ENCODE data around the gene DYNLRB2.
A peak's percentile ranks its signal among the peaks of the same experiment; 100 is the strongest.

DYNLRB2 gene

GRCh38 chr16:80526418-80527061 lies 14.3 kb upstream of the DYNLRB2 start:
- no peak overlapping the region for H3K4me3 ChIP-seq (replicated peaks; ENCODE audit: low read depth, low read length)
- DNase-seq (ENCODE audit: low read depth) = peak; percentile 76
- TF ChIP-seq CTCF (IDR thresholded peaks at IDR 0.05; ENCODE audit: low read length, missing control alignments) = peak; percentile 93

- TF ChIP-seq CTCF (IDR thresholded peaks at IDR 0.05; ENCODE audit: low read length, missing control alignments) = peak; percentile 58
- no peak overlapping the region for H3K4me3 ChIP-seq (replicated peaks; ENCODE audit: low read depth, low read length)
- DNase-seq (ENCODE audit: low read depth) = peak; percentile 39
Measured at GRCh38 chr16:80527297-80527696, 13.5 kb upstream of the DYNLRB2 start.

- H3K4me3 ChIP-seq (replicated peaks; ENCODE audit: low read depth, low read length) = no peak overlapping the region
- no peak for DNase-seq (ENCODE audit: low read depth)
- no peak for TF ChIP-seq CTCF (IDR thresholded peaks at IDR 0.05; ENCODE audit: low read length, missing control alignments)
Measured at GRCh38 chr16:80530479-80530878, 10.3 kb upstream of the DYNLRB2 start.

GRCh38 chr16:80536238-80536637 lies 4.6 kb upstream of the DYNLRB2 start:
- DNase-seq (ENCODE audit: low read depth) = no peak
- no peak for TF ChIP-seq CTCF (IDR thresholded peaks at IDR 0.05; ENCODE audit: low read length, missing control alignments)
- no peak overlapping the region for H3K4me3 ChIP-seq (replicated peaks; ENCODE audit: low read depth, low read length)

- no peak for TF ChIP-seq CTCF (IDR thresholded peaks at IDR 0.05; ENCODE audit: low read length, missing control alignments)
- peak overlapping the region; percentile 77 for H3K4me3 ChIP-seq (replicated peaks; ENCODE audit: low read depth, low read length)
- no peak for DNase-seq (ENCODE audit: low read depth)
Measured at GRCh38 chr16:80541306-80541694, 507 bp downstream of the DYNLRB2 start.

GRCh38 chr16:80543162-80543561 lies 2.4 kb downstream of the DYNLRB2 start:
- no peak for TF ChIP-seq CTCF (IDR thresholded peaks at IDR 0.05; ENCODE audit: low read length, missing control alignments)
- H3K4me3 ChIP-seq (replicated peaks; ENCODE audit: low read depth, low read length) = no peak overlapping the region
- no peak for DNase-seq (ENCODE audit: low read depth)

GRCh38 chr16:80544326-80544725 lies 3.5 kb downstream of the DYNLRB2 start:
- no peak overlapping the region for H3K4me3 ChIP-seq (replicated peaks; ENCODE audit: low read depth, low read length)
- no peak for TF ChIP-seq CTCF (IDR thresholded peaks at IDR 0.05; ENCODE audit: low read length, missing control alignments)
- no peak for DNase-seq (ENCODE audit: low read depth)
